Measurements from ENCODE around the gene ABCA4.
"Not testable (repeated sequence)": the region's sequence is repeated elsewhere in the genome, so short reads cannot be mapped to it uniquely, and the experiment has no call there.

ABCA4 gene

GRCh38 chr1:94004924-94005323 lies 116.0 kb downstream of the ABCA4 start:
- no peak overlapping the region for H3K4me3 Mint-ChIP-seq

GRCh38 chr1:94002046-94002787 lies 118.7 kb downstream of the ABCA4 start:
- Mint-ChIP-seq H3K4me3 (no peak overlapping the region), H3K27me3 (peaks cover 2% of the 10 kb centered on the region), H3K4me1 (no peaks in the 10 kb centered on the region), H3K27ac (no peak overlapping the region), H3K36me3 (no peaks in the 10 kb centered on the region), H3K9me3 (no peaks in the 10 kb centered on the region)

More at GRCh38 chr1:94004924-94005323, 116.0 kb downstream of the ABCA4 start:
- Mint-ChIP-seq H3K36me3 (no peaks in the 10 kb centered on the region), H3K27me3 (peaks cover 2% of the 10 kb centered on the region), H3K9me3 (no peaks in the 10 kb centered on the region), H3K4me1 (no peaks in the 10 kb centered on the region), H3K27ac (no peak overlapping the region)

- Mint-ChIP-seq H3K9me3 (no peaks in the 10 kb centered on the region), H3K27ac (no peak overlapping the region), H3K36me3 (no peaks in the 10 kb centered on the region), H3K27me3 (peaks cover 2% of the 10 kb centered on the region), H3K4me1 (no peaks in the 10 kb centered on the region), H3K4me3 (no peak overlapping the region)
These were observed 119.4 kb downstream of the ABCA4 start for GRCh38 chr1:94001397-94002045.

GRCh38 chr1:94000510-94001282 lies 120.3 kb downstream of the ABCA4 start:
- peaks cover 1% of the 10 kb centered on the region for H3K4me1 Mint-ChIP-seq
- H3K27ac Mint-ChIP-seq, result no peak overlapping the region

GRCh38 chr1:93999840-94000415 lies 121.0 kb downstream of the ABCA4 start:
- H3K4me1 Mint-ChIP-seq, result peaks cover 3% of the 10 kb centered on the region
- H3K4me3 Mint-ChIP-seq, result no peak overlapping the region
- no peaks in the 10 kb centered on the region for H3K9me3 Mint-ChIP-seq
- peaks cover 7% of the 10 kb centered on the region for H3K27me3 Mint-ChIP-seq
- no peaks in the 10 kb centered on the region for H3K36me3 Mint-ChIP-seq
- no peak overlapping the region for H3K27ac Mint-ChIP-seq

More at GRCh38 chr1:94000510-94001282, 120.3 kb downstream of the ABCA4 start:
- Mint-ChIP-seq H3K36me3 (no peaks in the 10 kb centered on the region), H3K9me3 (no peaks in the 10 kb centered on the region), H3K4me3 (no peak overlapping the region), H3K27me3 (peaks cover 5% of the 10 kb centered on the region)

- not testable (repeated sequence) for H3K27ac Mint-ChIP-seq, H3K4me1 Mint-ChIP-seq, H3K4me3 Mint-ChIP-seq, H3K9me3 Mint-ChIP-seq, H3K36me3 Mint-ChIP-seq, H3K27me3 Mint-ChIP-seq
These were observed 122.4 kb downstream of the ABCA4 start for GRCh38 chr1:93998532-93998931.

GRCh38 chr1:93997756-93998155 lies 123.2 kb downstream of the ABCA4 start:
- peaks cover 5% of the 10 kb centered on the region for H3K27me3 Mint-ChIP-seq
- H3K36me3 Mint-ChIP-seq, result no peaks in the 10 kb centered on the region
- H3K4me1 Mint-ChIP-seq, result peaks cover 3% of the 10 kb centered on the region
- no peak overlapping the region for H3K27ac Mint-ChIP-seq
- no peak overlapping the region for H3K4me3 Mint-ChIP-seq
- H3K9me3 Mint-ChIP-seq, result no peaks in the 10 kb centered on the region

- Mint-ChIP-seq H3K4me1 (peaks cover 3% of the 10 kb centered on the region), H3K4me3 (no peak overlapping the region), H3K36me3 (no peaks in the 10 kb centered on the region), H3K9me3 (no peaks in the 10 kb centered on the region), H3K27ac (no peak overlapping the region), H3K27me3 (peaks cover 10% of the 10 kb centered on the region)
These were observed 125.0 kb downstream of the ABCA4 start for GRCh38 chr1:93995837-93996536.

GRCh38 chr1:93993731-93994130 lies 127.2 kb downstream of the ABCA4 start:
- Mint-ChIP-seq H3K4me3 (no peak overlapping the region), H3K36me3 (no peaks in the 10 kb centered on the region), H3K27ac (no peak overlapping the region), H3K4me1 (peaks cover 3% of the 10 kb centered on the region), H3K27me3 (peaks cover 15% of the 10 kb centered on the region), H3K9me3 (no peaks in the 10 kb centered on the region)

- no peaks in the 10 kb centered on the region for H3K9me3 Mint-ChIP-seq
- peaks cover 3% of the 10 kb centered on the region for H3K4me1 Mint-ChIP-seq
- no peak overlapping the region for H3K27ac Mint-ChIP-seq
- H3K36me3 Mint-ChIP-seq, result no peaks in the 10 kb centered on the region
- peaks cover 15% of the 10 kb centered on the region for H3K27me3 Mint-ChIP-seq
- no peak overlapping the region for H3K4me3 Mint-ChIP-seq
These were observed 128.0 kb downstream of the ABCA4 start for GRCh38 chr1:93992954-93993353.

- H3K4me1 Mint-ChIP-seq, result peaks cover 3% of the 10 kb centered on the region
- peaks cover 15% of the 10 kb centered on the region for H3K27me3 Mint-ChIP-seq
- no peaks in the 10 kb centered on the region for H3K9me3 Mint-ChIP-seq
These were observed 128.8 kb downstream of the ABCA4 start for GRCh38 chr1:93992190-93992589.

GRCh38 chr1:93991271-93991670 lies 129.7 kb downstream of the ABCA4 start:
- peaks cover 3% of the 10 kb centered on the region for H3K4me1 Mint-ChIP-seq
- no peak overlapping the region for H3K27ac Mint-ChIP-seq
- peaks cover 15% of the 10 kb centered on the region for H3K27me3 Mint-ChIP-seq
- H3K4me3 Mint-ChIP-seq, result no peak overlapping the region
- no peaks in the 10 kb centered on the region for H3K9me3 Mint-ChIP-seq
- no peaks in the 10 kb centered on the region for H3K36me3 Mint-ChIP-seq

More at GRCh38 chr1:93992190-93992589, 128.8 kb downstream of the ABCA4 start:
- Mint-ChIP-seq H3K4me3 (no peak overlapping the region), H3K36me3 (no peaks in the 10 kb centered on the region), H3K27ac (no peak overlapping the region)

GRCh38 chr1:93990477-93990876 lies 130.5 kb downstream of the ABCA4 start:
- H3K4me1 Mint-ChIP-seq, H3K4me3 Mint-ChIP-seq, H3K9me3 Mint-ChIP-seq, H3K27ac Mint-ChIP-seq, H3K36me3 Mint-ChIP-seq: not testable (repeated sequence)
- H3K27me3 Mint-ChIP-seq, result peaks cover 11% of the 10 kb centered on the region

GRCh38 chr1:93990010-93990409 lies 130.9 kb downstream of the ABCA4 start:
- H3K9me3 Mint-ChIP-seq, result no peaks in the 10 kb centered on the region
- H3K27ac Mint-ChIP-seq, result no peak overlapping the region
- H3K27me3 Mint-ChIP-seq, result peaks cover 10% of the 10 kb centered on the region
- H3K4me3 Mint-ChIP-seq, result no peak overlapping the region
- no peaks in the 10 kb centered on the region for H3K4me1 Mint-ChIP-seq
- no peaks in the 10 kb centered on the region for H3K36me3 Mint-ChIP-seq

GRCh38 chr1:93989601-93990000 lies 131.3 kb downstream of the ABCA4 start:
- H3K27me3 Mint-ChIP-seq, result peaks cover 10% of the 10 kb centered on the region
- H3K27ac Mint-ChIP-seq, result no peak overlapping the region
- H3K9me3 Mint-ChIP-seq, result no peaks in the 10 kb centered on the region
- H3K4me3 Mint-ChIP-seq, result no peak overlapping the region
- no peaks in the 10 kb centered on the region for H3K36me3 Mint-ChIP-seq
- no peaks in the 10 kb centered on the region for H3K4me1 Mint-ChIP-seq

Data from activated naive CD4-positive, alpha-beta T cell treated with anti-CD3 and anti-CD28 coated beads, Interleukin-2, amount 50 U/mL, for 24 hours (primary cell).